GM23248 (cell line): ENCODE data around the gene KIF12.

Source experiments
- EZH2 ChIP-seq: fragments of 200-600 bp; sonication (generic); IDR thresholded peaks from 2 replicates; pipeline ENCODE4 v1.6.1; 2018; ENCODE audit warnings: antibody characterized with exemption, mild to moderate bottlenecking; ENCODE audit not compliant: insufficient read depth, poor library complexity, severe bottlenecking
- EZH2phosphoT487 ChIP-seq: fragments of 200-600 bp; sonication (generic); IDR thresholded peaks from 2 replicates; pipeline ENCODE4 v1.6.1; 2018; ENCODE audit warnings: antibody characterized with exemption, moderate library complexity, mild to moderate bottlenecking, low read depth; ENCODE audit not compliant: insufficient read depth

GRCh38 chr9:114051281-114051680, 47.8 kb downstream of the KIF12 start:
- no peak for TF ChIP-seq EZH2
- no peak for TF ChIP-seq EZH2phosphoT487
